SK-N-MC (cell line): Measurements from ENCODE around the gene CACNA2D1.

ENCODE experiments used
- DNase-seq: peaks from one replicate; pipeline ENCODE4 v3.0.0-alpha.2; 2011; ENCODE audit warnings: low read depth, low spot score
- H3K27ac ChIP-seq: fragments of 200-600 bp; sonication (generic); 2 replicates; pipeline ENCODE4 v1.5.1; 2016; ENCODE audit warnings: mixed run types
- H3K36me3 ChIP-seq: fragments of 200-600 bp; sonication (generic); 2 replicates; pipeline ENCODE4 v1.6.1; 2017; ENCODE audit warnings: antibody characterized with exemption, low read length, mixed read lengths; ENCODE audit not compliant: insufficient read depth
- H3K4me3 ChIP-seq: fragments of 200-600 bp; sonication (generic); 2 replicates; pipeline ENCODE4 v1.5.1; 2016
- H3K9ac ChIP-seq: fragments of 200-600 bp; sonication (generic); 2 replicates; pipeline ENCODE4 v1.8.0; 2017; ENCODE audit warnings: mixed run types, mixed read lengths; ENCODE audit not compliant: insufficient read length
- H3K9me3 ChIP-seq: fragments of 200-600 bp; sonication (generic); 2 replicates; pipeline ENCODE4 v1.6.1; 2017; ENCODE audit warnings: low read depth, mild to moderate bottlenecking, antibody characterized with exemption, low read length, moderate library complexity, mixed read lengths
- EZH2 ChIP-seq: fragments of 200-600 bp; sonication (generic); IDR thresholded peaks from one replicate; pipeline ENCODE4 v1.6.1; 2017; ENCODE audit warnings: antibody characterized with exemption
- FOXP2 ChIP-seq: optimal IDR thresholded peaks from 2 replicates; pipeline ENCODE3; 2011; ENCODE audit warnings: mild to moderate bottlenecking, moderate library complexity; ENCODE audit not compliant: insufficient read depth; ENCODE audit errors: extremely low read length, control extremely low read depth
- POLR2AphosphoS5 ChIP-seq: IDR thresholded peaks from 2 replicates; pipeline ENCODE4 v1.6.1; 2012; ENCODE audit warnings: mild to moderate bottlenecking, low read depth, low read length, borderline replicate concordance

Gene CACNA2D1

DNA sequence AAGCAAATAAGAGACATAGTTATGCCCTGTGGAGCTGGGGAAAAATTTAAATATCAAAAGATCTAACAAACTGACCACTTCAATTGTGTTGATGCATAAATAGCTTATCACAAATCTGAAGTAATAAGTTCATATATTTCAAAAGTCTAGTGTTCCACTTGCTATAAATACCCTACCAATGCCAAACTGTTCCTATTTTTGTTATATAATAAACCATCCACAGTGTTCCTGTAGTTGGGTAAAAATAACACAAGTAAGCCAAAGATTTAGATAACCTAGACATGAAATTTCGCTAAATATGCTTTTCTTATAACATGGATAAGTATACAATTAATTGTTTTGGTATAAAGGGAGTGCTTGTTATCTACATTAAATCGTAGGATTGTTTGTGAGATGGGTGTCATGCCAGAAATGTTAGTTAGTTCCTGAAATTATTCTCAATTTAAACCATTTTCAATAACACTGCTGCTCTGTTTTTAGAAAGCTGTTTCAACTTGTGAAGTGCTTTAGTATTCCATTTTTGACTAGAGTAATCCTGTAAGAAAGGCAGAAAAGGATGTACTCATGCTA lies 85.5 kb downstream of the CACNA2D1 start:
- no peaks in the 10 kb centered on the region for H3K9me3 ChIP-seq
- no peak overlapping the region for H3K27ac ChIP-seq
- no peak overlapping the region for H3K9ac ChIP-seq
- DNase-seq = no peak
- H3K4me3 ChIP-seq = no peak overlapping the region
- H3K36me3 ChIP-seq = no peaks in the 10 kb centered on the region
- TF ChIP-seq POLR2AphosphoS5 (no peak), EZH2 (no peak), FOXP2 (no peak)

DNA sequence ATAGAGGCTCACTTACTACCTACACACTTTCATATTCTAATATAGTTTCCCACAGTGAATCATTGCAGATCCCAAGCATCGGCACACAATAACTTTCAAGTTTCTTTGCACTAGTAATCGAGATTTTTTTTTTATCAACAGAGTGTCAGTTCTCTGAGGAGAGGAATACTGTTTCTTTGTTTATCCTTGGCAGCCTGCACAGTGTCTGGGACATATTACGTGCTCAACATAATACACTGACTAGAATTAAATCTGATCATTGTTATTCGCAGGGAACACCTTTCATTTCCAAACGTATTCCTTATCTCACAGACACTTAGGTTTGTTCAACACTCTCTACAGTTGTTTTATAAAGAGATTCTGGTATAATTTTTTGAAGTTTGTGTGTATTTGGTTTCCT lies 95.3 kb downstream of the CACNA2D1 start:
- Histone ChIP-seq H3K27ac (peak overlapping the region; percentile 89), H3K9ac (peak overlapping the region; percentile 52), H3K36me3 (peaks cover 7% of the 10 kb centered on the region), H3K4me3 (peak overlapping the region; percentile 69), H3K9me3 (no peaks in the 10 kb centered on the region)
- DNase-seq = no peak
- TF ChIP-seq EZH2 (no peak), POLR2AphosphoS5 (no peak)

DNA sequence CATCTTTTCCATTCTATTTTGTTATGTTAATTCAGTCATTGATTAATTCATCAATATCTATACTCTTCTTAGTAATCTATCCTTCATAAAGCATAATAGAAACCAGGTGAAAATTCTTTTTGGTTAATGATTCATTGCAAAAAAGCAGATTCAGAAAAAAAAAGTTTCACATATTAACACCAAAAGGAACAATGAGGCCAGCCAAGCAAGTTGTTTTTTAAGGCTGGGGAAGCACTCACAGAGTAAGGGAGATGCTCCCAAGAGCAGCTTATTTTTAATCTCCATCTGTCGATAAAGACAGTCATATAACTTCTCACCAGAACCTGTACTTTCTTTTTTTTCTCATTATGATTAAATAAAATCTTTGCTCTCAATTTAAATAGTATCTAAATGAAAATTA lies 95.8 kb downstream of the CACNA2D1 start:
- no peak for TF ChIP-seq EZH2
- TF ChIP-seq POLR2AphosphoS5 = no peak
- TF ChIP-seq FOXP2 = no peak
- DNase-seq = no peak
- Histone ChIP-seq H3K9me3 (no peaks in the 10 kb centered on the region), H3K4me3 (peak overlapping the region; percentile 69), H3K27ac (peak overlapping the region; percentile 89), H3K36me3 (peaks cover 7% of the 10 kb centered on the region), H3K9ac (peak overlapping the region; percentile 52)

DNA sequence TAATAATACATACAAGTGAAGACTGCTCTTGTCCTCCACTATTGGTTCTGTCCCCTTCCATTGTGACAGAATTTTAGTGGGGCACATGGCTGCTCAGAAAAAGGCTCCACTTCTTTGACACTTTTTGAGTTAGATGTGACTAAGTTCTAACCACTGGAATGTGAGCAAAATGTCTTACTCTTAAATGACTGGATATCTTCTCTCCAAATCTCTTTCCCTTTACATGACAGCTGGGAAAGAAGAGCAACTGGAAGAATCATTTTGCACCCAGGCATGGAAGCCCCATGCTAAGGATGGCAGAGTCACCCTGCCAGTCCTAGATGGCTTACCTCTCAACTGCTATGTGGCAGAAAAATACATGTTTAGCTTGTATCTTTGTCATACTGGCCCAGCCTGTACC lies 97.7 kb downstream of the CACNA2D1 start:
- H3K9me3 ChIP-seq = no peaks in the 10 kb centered on the region
- H3K9ac ChIP-seq = no peak overlapping the region
- peaks cover 7% of the 10 kb centered on the region for H3K36me3 ChIP-seq
- H3K4me3 ChIP-seq = no peak overlapping the region
- no peak overlapping the region for H3K27ac ChIP-seq
- DNase-seq = no peak
- TF ChIP-seq EZH2 = no peak
- no peak for TF ChIP-seq FOXP2
- no peak for TF ChIP-seq POLR2AphosphoS5

DNA sequence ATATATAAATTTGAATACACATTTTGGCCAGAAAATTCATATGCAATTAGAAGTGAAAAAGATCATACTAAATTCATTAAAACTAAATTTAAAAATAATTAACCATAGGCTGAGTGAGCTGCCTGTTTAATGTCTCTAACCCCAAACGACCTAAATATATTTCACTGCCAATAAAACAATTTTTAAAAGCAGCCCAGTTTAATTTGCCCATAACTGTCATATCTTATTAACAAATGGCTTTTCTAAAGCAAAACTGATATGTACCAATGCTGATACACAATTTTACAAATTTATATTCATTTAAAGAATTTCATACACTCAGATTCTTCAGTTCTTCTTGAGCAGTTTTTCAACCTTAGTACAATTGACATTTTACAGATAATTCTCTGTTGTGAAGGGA lies 99.9 kb downstream of the CACNA2D1 start:
- no peaks in the 10 kb centered on the region for H3K9me3 ChIP-seq
- H3K4me3 ChIP-seq = no peak overlapping the region; the same call in 1 of the 2 replicates
- no peak for DNase-seq
- peaks cover 10% of the 10 kb centered on the region for H3K36me3 ChIP-seq
- TF ChIP-seq FOXP2 (no peak), EZH2 (no peak), POLR2AphosphoS5 (no peak)
- H3K27ac ChIP-seq = peak overlapping the region; percentile 27; the same call in 1 of the 2 replicates
- H3K9ac ChIP-seq = no peak overlapping the region

DNA sequence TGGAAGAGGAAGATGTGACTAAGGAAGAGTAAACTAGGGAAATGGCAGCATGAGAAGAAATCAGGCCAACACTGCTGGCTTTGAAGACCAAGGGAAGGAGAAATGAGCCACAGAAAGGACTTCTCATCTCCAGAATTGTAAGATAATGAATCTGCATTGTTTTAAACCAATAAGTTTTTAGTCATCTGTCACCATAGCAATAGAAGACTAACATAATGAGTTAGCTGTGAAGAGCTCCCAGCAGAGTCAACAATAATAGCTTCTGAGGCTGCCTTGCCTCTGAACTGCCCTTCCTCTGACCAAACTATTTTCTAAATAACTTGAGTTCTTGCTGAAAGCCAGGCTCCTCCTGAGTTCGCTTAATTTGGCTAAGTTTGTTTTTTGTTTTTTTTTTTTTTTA lies 103.6 kb downstream of the CACNA2D1 start:
- no peak overlapping the region for H3K4me3 ChIP-seq
- no peak for TF ChIP-seq POLR2AphosphoS5
- no peak for TF ChIP-seq EZH2
- no peak for TF ChIP-seq FOXP2
- no peaks in the 10 kb centered on the region for H3K9me3 ChIP-seq
- no peak overlapping the region for H3K27ac ChIP-seq
- DNase-seq = no peak
- H3K36me3 ChIP-seq = peaks cover 3% of the 10 kb centered on the region
- H3K9ac ChIP-seq = no peak overlapping the region

DNA sequence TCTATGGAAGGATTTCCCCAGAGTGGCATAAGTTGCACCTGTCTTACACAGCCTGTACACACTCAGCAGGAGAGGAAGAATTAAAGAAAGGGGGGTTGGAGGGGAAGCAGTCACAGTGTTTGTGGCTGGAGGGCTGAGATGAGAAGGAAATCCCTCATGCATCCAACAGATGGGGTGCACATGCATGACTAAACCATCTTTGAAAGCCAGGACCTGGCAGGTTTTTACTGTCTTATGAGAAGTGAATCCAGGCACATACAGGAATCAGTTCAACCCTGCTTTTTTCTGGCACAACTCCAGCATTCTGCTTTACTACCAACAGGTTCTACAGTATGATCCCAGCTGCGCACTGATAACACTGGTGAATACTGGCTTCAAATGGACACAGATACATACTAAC lies 107.7 kb downstream of the CACNA2D1 start:
- H3K36me3 ChIP-seq = peaks cover 16% of the 10 kb centered on the region
- H3K9me3 ChIP-seq = no peaks in the 10 kb centered on the region
- TF ChIP-seq POLR2AphosphoS5 (no peak), FOXP2 (no peak), EZH2 (no peak)
- H3K27ac ChIP-seq = peak overlapping the region; percentile 72
- no peak overlapping the region for H3K4me3 ChIP-seq
- no peak overlapping the region for H3K9ac ChIP-seq
- peak; percentile 35 for DNase-seq

DNA sequence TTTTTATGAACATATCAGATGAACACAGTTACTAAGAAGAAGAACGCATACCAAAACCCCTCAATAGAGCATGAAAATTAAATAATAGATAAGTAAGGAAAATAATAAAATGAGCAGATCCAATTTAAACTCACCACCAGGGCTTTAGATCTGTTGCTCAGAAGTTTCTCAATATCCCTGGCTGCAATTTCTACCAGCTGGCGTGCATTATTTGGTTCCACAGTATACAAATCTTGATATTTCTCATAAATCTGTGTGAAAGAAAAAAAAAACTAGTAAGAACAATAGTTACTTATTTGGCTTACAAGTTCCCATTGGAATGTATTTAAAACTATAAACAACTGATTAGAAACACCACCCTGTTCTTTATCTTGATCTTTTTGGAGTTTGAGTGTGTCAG lies 108.6 kb downstream of the CACNA2D1 start:
- Histone ChIP-seq H3K36me3 (peaks cover 16% of the 10 kb centered on the region), H3K4me3 (no peak overlapping the region), H3K9me3 (no peaks in the 10 kb centered on the region), H3K27ac (peak overlapping the region; percentile 72), H3K9ac (no peak overlapping the region)
- DNase-seq = no peak
- no peak for TF ChIP-seq EZH2
- no peak for TF ChIP-seq POLR2AphosphoS5
- TF ChIP-seq FOXP2 = no peak

DNA sequence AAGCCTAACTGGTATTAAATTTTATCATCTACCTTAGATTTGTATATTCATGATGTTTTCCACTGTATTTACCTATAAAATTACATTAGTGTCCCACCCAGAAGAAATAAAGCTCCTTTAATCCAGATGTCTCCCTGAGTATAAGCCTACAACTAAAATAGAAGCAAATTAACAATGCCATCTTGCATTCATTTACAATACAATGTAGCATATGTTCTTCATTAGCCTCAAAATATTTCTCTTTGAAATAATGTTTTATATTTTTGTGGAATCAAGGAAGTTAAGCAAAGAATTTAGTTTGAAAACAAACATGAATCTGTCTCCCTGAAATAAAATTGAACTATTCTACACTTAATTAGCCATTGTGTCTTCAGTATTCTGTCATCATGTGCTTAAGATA lies 112.3 kb downstream of the CACNA2D1 start:
- no peaks in the 10 kb centered on the region for H3K9me3 ChIP-seq
- H3K36me3 ChIP-seq = peaks cover 35% of the 10 kb centered on the region
- peak; percentile 52 for DNase-seq
- peak overlapping the region; percentile 68 for H3K4me3 ChIP-seq
- TF ChIP-seq FOXP2 = no peak
- no peak; the same call in 1 of the 2 replicates for TF ChIP-seq POLR2AphosphoS5
- TF ChIP-seq EZH2 = no peak
- peak overlapping the region; percentile 95 for H3K27ac ChIP-seq
- peak overlapping the region; percentile 39 for H3K9ac ChIP-seq
